Brain pericyte (primary cell): ENCODE data around the gene TGFB1.
A peak's percentile ranks its signal among the peaks of the same experiment; 100 is the strongest.
"Not testable (repeated sequence)": the region's sequence is repeated elsewhere in the genome, so short reads cannot be mapped to it uniquely, and the experiment has no call there.

Source experiments
- DNase-seq: peaks from one replicate; pipeline ENCODE4 v3.0.0-alpha.2; 2012; ENCODE audit warnings: low read depth, low spot score

Gene TGFB1

DNA sequence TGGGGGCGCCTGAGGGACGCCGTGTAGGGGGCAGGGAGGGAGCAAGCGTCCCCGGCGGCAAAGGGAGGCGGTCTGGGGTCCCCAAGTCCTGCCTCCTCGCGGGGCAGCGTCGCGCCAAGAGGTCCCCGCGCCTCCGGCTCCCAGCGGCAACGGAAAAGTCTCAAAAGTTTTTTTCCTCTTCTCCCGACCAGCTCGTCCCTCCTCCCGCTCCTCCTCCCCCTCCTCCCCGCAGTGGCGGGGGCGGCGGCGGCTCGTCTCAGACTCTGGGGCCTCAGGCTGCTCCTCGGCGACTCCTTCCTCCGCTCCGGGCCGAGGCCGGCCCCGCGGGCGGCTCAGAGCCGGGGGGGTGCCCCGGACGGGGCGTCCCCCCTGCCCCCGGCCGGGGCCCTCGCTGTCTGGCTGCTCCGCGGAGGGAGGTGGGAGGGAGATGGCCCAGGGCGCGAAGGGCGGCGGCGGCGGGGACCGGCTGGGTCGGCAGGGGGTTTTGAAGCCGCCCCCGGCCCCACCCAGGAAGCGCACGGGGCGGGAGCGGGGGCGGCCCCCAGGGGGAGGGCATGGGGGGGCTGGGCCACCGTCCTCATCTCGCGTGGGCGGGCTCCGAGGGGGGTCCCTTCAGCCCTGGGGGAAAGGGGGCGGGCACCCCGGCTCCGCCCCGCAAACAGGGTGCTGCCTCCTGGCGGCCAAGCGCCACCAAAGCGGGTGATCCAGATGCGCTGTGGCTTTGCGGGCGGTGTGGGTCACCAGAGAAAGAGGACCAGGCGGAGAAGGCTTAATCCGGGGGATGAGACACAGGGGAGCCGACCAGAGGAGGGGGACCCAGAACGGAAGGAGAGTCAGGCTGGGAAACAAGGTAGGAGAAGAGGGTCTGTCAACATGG, at the start of gene TGFB1:
Gene TGFB1, minus strand, starts transcription at position 457 of the 877 bp plus-strand sequence. CDS start 878 bp downstream, outside the sequence.
- DNase-seq = no peak

DNA sequence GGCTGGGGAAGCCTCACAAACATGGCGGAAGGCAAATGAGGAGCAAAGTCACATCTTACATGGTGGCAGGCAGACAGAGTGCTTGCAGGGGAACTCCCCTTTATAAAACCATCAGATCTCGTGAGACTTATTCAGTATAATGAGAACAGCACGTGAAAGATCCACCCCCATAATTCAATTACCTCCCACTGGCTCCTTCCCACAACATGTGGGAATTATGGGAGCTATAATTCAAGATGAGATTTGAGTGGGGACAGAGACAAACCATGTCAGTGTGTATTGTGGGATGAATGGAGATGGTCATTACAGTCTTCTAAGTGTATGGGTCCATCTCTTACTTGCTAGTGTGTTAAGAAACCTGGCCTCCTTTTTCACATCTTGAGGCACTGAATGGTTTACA, 48.3 kb upstream of the TGFB1 start:
- DNase-seq = no peak

DNA sequence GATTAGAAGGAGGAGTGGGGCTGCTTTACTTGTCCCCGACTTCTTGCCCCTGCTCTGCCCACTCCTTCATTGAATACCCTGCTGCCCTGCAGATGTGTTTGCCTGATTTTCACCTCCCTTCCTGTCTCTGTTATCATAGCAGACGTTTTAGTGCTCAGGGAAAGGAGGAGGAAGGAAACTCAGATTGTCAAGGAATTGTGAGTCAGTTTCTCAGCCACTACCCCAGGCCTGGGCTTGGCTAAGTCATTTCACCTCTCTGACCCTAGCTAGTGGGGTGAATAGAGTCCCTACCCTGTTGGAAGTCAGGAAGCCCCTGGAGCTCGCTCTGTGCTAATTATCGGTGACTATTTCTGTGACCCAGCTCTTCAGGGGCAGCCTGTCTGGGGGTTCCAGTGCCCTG, 47.8 kb upstream of the TGFB1 start:
- no peak for DNase-seq

DNA sequence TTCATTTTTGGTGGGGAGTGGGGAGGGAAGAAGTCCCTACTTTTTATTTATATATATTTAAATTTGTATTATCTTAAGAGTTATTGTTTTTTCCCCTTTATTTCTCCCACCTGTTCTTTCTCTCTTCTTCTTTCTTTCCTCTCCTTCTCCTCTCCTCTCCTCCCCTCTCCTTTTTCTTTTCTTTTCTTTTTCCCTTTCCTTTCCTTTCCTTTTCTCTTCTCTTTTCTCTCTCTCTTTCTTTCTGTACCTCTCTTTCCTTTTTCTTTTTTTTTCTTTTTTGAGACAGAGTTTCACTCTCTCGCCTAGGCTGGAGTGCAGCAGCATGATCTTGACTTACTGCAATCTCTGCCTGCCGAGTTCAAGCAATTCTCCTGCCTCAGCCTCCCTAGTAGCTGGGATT, 45.8 kb upstream of the TGFB1 start:
- DNase-seq = no peak

DNA sequence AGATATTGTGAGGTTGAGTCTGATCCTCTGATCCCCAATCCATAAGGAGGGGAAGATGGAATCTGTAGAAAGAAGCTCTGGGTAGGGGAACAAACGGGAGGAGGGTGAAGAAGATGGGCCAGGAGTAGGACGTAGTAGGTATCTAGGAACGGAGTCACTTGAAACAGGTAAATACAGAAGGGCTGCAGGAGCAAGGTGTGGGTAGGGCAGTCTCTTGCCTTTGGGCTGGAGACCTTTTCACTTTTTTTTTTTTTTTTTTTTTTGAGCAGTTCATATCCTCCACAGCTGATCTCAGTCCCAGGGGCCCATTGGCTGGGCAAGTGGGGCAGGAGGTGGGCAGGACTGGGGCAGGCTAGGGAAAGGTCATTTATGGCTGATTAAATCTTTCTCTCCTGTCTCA, 45.4 kb upstream of the TGFB1 start:
- DNase-seq = no peak

DNA sequence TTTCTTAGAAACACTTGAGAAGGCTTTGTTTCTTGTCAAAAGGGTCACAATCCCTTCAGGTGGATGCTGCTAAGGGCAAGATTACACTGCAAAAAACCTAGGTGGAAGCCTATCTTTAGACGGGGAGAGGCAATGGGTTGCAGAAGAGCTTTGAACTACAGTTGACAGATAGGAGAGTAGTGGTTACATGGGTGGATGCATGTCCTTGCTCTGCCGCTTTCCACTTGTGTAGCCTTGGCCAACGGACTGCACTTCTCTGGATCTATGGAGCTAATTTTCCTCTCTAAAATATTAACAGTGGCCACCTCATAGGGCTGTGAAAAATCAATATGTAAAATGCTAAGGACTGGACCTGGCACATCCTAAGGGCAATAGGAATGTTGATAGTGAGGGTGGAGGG, 44.9 kb upstream of the TGFB1 start:
- no peak for DNase-seq

DNA sequence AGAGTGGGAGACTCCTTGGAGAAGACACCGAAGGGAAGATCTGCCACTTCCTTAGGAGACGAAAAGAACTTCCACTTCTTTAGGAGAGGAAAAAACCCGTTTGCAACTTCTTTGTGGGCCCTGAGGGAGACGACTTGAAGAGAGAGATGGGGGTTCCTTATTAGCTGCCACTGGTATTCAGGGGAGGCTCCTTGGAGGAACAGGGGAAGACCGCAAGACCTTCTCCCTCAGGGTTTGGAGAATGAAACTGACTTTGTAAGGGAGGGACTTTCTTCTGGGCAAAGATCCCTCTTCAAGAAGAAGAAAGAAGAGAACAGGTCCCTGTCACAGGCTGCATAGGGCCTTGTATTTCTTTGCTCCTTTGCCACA, 44.3 kb upstream of the TGFB1 start:
- no peak for DNase-seq

DNA sequence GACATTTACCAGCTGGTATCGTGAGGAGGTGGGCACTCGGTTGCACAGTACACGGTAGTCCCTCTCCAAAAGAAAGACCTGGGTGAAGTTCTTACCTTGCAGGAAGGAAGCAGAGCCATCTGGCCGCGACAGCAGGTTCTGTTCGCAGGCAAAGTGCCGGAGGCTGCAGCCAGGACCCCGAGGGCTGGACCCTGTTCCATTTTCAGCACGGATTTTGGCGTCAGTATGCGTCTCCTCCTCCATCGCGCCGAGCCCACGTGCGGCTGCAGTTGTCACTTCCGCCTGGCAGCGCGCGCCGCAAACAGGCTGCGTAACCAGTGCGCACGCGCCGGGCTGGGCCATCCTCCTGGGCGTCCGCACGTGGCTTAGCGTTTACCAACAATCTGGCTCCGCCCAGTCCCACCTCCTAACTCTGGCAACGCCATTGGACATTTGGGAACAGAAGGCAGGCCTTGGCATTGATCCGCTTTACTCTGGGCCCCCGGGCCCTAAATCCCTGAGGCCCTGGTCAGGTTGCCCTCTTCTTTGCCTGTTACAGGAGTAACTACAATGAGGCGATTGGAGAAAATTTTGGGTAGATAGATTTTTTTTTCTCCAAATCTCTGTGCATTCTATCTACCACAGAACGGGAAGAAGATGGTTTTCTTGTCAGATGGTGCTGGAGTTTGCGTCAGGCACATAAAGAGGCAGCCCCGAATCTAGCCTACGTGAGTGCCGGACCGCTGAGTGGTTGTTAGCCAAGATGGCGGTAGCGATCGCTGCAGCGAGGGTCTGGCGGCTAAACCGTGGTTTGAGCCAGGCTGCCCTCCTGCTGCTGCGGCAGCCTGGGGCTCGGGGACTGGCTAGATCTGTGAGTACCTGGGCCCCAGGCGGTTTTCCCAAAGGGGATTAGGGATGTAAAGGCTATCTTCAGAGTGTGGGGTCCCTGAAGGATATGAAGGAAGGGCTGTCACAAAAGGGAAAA, 43.6 kb upstream of the TGFB1 start, which contains the start of the genes BCKDHA and EXOSC5:
Gene BCKDHA, plus strand, starts transcription at position 733 of the 964 bp plus-strand sequence. Its CDS starts 10 bp downstream, at position 743.
Gene EXOSC5, minus strand, starts transcription at position 274 of the 964 bp plus-strand sequence. Its CDS starts 31 bp downstream, at position 243.
- peak; percentile 99 for DNase-seq

DNA sequence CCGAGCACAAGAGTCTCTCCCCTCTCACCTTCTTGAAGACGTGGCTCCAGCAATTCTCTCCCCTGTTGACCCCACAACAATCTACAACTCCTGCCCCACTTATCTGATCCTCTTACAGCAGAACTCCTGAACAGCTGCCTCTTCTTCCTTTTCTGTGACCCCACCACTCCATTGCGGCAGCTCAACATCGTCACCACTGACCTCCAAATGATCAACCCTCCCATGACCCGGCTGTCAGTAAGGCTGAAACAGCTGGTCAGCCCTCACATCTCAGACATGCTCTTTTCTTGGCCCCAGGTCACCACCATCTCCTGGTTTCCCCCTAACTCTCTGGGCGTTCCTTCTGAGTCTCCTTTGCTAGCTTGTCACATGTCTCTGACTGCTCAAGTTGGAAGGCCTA, 41.6 kb upstream of the TGFB1 start:
- DNase-seq = no peak

DNA sequence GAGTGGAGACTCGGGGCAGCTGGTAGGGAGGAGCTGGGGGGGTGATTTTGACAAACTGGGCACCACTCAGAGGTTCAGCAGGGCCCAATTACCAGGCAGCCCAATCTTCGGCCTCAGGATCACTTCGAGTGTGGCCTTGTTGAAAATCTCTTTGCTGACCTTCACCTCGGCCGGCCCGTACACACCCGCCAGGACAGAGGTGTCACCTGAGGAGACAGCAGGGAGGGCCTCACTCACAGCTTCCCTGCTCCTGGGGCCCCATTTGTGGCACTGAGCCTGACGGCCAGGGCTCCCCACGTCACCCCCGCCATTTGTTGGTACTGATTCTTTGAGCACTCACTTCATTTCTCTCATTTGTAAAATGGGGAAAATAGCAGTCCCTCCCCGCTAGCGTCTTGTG, 39.1 kb upstream of the TGFB1 start:
- no peak for DNase-seq

DNA sequence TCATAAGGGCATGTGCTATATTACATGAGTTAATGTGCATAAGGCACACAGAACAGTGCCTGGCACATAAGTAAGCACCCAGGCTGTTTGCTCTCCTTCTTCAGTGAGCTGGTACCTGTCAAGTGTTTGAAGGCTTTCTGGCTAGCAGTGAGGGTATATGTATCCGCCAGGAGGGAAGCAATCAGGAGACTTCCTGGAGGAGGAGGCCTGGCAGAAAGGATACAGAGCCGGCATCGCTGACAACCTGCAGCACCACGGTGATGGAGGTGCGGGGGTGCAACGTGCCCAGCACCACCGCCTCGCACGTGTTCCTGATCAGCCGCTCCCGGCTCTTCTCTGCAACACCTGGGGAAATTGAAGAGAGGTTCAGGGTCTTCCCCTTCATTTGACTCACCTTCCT, 37.9 kb upstream of the TGFB1 start:
- DNase-seq = no peak

DNA sequence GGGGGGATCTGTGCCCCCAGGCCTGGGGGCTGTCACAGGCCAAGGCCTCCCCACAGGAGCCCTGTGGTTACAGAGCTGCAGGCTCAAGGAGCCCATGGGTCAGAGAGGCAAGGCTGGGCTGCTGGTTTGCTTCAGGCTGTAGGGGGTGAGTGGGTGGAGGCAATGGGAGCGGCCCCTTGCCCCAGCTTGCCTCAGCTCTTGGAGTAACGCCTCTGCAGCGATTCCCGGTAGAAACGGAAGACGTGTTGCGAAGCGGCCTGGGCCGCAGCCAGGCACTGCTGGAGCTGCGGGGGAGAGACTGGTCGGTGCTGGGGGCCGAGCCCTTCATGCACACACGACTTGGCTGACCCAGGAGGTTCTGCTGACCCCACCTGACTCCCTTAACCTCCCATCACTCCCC, 32.7 kb upstream of the TGFB1 start:
- no peak for DNase-seq

DNA sequence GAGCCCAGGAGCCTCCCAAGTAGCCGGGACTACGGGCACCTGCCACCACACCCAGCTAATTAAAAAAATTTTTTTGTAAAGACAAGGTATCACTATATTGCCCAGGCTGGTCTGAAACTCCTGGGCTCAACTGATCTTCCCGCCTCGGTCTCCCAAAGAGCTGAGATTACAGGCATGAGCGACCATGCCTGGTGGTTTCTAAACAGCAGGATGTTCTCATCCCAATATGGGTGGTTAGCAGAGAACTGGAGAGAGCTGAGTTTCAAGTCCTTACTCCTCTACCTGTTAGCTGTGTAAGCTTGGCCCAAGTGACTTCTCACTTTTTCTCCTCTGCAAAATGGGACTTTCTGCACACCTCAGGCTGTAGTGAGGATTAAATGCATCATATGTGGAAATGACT, 30.6 kb upstream of the TGFB1 start:
- no peak for DNase-seq

DNA sequence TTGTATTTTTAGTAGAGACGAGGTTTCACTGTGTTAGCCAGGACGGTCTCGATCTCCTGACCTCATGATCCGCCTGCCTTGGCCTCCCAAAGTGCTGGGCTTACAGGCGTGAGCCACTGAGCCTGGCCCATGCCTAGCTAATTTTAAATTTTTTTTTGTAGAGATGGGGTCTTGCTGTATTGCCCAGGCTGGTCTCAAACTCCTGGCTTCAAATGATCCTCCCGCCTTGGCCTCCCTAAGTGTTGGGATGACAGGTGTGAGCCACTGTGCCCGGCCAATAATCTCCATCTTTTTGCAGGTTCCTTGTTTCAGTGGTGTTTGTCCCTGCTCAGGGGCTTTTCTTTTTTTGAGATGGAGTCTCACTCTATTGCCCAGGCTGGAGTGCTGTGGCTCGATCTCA, 27.8 kb upstream of the TGFB1 start:
- DNase-seq = not testable (repeated sequence)

DNA sequence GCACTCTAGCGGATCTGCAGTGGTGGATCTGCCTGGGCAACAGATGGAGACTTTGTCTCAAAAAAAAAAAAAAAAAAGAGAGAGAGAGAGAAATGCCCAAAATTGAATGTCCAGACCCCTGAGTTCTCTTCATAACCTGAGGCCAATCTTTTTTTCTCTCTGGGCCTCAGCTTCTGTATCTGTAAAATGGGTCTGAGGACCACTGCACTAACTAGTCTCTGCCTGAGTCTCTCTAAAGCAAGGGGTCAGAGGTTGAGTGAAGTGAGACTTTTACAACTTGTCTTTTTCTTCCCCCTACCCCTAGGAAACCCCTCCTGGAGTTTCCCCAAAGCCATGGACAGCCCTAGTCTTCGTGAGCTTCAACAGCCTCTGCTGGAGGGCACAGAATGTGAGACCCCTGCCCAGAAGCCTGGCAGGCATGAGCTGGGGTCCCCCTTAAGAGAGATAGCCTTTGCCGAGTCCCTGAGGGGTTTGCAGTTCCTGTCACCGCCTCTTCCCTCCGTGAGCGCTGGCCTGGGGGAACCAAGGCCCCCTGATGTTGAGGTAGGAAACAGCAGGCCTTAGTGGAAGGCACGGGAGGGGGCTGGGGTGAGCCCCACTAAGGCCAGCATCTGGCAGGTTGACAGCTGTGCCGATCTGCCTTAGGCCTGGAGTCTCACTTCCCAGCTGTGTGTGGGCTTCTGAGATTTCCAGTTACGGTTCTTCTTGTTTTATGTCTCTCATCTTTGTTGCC, 24.4 kb upstream of the TGFB1 start:
- DNase-seq = no peak

DNA sequence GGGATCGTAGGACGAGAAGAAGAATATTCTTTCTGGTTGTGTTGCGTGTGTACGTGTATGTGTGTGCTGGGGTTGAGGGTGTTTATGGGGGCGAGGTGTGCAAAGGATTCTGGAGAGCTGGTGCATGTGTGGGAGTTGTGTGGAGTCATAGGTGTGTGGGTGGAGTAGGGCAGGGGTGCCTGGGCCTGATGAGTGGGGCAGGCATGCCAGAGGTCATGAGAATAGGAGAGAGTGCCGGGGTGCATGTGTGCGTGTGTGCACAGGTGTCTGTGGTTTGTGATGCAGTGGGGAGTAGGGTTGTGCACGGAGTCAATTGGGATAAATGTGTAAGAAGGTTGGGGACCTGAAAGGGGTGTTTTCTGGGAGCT, 23.3 kb upstream of the TGFB1 start:
- no peak for DNase-seq

DNA sequence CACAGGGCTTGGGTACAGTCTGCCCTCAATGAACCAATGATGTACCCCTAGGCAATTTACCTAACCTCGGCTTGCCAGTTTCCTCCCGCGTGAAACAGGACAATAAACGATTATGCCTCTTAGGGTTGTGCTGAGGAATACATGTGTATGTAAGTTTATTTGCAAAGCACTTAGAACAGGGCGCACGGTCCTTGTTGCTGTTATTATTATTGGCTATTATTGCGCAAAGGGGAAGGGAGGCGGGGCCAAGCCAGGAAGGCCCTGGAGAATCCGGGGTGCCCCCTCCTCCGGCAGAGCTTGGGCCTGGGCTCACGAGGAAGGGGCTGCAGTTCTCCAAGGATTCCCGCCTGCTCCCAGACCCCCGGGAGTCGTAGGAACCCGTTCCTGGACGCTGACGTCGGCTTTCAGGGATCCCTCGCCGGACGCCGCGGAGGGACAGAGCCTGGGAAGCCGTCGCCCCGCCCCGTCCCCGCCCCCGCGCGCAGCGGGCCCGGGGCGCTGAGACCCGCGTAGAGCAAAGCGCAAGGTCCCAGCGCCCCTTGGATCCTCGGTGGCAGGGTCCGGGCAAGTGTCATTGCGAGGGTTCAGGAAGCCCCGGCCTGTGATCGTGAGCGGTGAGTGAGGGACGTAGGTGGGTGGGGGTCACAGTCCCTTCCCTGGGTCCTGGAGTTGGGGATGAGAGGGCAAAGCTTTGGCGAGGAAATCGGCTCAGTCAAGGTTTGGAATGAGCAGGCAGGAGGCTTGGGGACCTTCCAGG, 22.7 kb upstream of the TGFB1 start, which contains the start of gene TMEM91:
Gene TMEM91, plus strand, starts transcription at position 293 of the 757 bp plus-strand sequence. CDS start 1,777 bp downstream, outside the sequence.
- DNase-seq = no peak

DNA sequence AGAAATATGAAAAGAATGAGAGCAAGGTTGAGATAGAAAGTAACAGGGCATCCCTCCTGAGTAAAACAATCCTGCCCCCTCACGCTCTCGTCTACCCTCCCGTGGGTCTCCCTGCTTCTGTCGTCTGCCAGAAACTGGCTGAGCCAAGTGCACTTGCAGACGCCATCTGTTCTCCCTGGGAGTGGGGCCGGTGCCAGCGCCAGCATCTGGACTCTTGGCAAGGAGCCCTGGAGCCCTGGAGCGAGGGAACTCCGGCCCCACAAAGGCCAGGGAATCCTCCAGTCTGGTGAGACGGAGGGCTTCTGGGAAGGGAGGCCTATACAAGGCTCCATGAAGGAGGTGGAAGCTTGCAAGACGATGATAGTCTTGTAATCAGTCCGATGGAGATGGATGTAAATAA, 20.3 kb upstream of the TGFB1 start:
- DNase-seq = peak; percentile 95

DNA sequence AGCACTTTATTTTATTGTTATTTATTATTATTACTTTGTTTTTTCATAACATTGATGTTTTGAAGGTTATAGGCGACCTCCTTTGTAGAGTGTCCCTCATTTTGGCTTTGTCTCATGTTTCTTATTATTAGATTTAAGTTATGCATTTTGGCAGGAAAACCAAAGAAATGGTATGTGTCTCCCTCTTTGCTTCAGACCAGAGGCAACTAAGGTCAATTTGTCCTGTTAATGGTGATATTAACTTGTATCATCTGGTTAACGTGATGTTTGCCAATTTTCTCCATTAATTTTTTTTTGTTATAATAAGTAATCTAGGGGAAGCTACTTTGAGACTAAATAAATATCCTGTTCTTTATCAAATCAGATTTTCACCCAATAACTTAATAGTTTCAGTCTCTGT, 18.8 kb upstream of the TGFB1 start:
- no peak for DNase-seq

DNA sequence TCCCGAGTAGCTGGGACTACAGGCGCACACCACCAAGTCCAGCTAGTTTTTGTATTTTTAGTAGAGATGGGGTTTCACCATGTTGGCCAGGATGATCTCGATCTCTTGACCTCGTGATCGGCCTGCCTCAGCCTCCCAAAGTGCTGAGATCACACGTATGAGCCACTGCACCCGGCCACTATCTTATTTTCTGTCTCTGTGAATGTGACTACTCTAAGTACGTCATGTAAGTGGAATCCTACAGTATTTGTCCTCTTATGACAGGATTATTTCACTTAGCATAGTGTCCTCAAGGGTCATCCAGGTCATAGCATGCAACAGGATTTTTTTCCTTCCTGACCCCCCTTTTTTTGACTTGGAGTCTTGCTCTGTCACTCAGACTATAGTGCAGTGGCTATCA, 17.8 kb upstream of the TGFB1 start:
- no peak for DNase-seq

DNA sequence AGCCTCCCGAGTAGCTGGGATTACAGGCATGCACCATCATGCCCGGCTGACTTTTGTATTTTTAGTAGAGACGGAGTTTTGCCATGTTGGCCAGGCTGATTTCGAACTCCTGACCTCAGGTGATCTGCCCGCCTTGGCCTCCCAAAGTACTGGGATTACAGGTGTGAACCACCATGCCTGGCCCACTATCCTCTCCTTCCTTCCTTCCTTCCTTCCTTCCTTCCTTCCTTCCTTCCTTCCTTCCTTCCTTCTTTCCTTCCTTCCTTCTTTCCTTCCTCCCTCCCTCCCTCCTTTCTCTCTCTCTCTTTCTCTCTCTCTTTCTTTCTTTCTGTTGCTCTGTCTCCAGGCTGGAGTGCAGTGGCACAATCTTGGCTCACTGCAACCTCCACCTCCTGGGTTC, 17.4 kb upstream of the TGFB1 start:
- not testable (repeated sequence) for DNase-seq
